Erythroblast (primary cell): ENCODE data around the gene HSPA12A.

ENCODE experiments used
- DNase-seq, 2 experiments: peaks; one replicate each; lab custom pipeline; 2025; lab: John Stamatoyannopoulos, UW
- GATA1 ChIP-seq: IDR thresholded peaks from 2 replicates; pipeline ENCODE4 v1.6.1; 2011; ENCODE audit warnings: low read depth, mild to moderate bottlenecking, control low read depth, low read length, moderate library complexity
- POLR2A ChIP-seq: IDR thresholded peaks from 2 replicates; pipeline ENCODE4 v1.6.1; 2011; ENCODE audit warnings: mild to moderate bottlenecking, low read length

The HSPA12A gene

DNA sequence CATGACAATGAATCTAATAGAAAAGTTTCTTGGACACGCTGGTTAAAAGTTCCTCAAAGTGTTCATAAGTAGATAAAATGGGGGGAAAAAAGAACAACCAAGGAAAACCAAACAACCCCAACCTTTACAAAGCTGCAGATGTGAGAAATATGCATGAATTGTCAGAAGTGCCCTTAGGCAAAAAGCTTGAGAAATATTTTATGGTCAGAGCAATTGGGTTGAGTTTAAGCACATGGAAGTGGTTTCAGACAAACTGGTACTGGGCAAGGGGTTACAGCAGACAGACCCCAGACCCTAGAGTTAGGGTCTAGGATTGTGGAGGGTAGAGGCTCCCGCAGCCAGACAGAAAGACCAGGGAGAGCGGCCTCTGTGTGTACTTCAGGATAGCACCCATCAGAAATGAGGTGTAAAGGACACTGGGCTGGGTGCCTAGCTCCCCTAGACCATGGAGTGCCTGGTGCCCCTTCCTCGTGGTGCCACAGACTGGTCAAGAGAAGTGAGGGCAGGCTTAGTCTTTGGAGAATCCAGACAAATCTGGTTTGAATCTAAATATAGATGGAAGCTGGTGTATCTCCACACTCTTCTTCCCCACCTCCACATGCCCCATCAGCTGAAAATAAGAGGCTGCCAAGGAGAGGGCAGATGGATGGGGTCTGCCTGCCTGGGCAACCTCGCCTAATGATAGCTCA, 84.4 kb downstream of the HSPA12A start:
- no peak for DNase-seq
- TF ChIP-seq POLR2A (no peak), GATA1 (no peak)

DNA sequence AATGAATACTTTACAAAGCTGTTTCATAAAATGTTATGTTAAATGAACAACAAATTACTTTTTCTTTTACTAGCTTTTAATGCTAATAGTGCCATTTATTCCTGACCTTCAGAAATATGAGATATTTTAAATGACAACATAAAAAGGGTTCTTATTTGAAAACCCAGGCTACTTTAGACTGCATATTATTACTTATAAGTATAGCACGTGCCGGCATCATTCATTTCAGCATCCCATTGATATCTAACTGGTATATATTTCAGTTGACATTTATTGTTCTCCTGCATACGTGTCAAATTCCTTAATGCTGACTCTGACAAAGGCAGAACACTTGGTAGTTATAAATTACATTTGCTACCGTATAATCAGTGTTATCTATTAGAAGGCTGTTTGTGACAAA, 86.3 kb downstream of the HSPA12A start:
- TF ChIP-seq POLR2A = no peak
- no peak for TF ChIP-seq GATA1
- no peak for DNase-seq

DNA sequence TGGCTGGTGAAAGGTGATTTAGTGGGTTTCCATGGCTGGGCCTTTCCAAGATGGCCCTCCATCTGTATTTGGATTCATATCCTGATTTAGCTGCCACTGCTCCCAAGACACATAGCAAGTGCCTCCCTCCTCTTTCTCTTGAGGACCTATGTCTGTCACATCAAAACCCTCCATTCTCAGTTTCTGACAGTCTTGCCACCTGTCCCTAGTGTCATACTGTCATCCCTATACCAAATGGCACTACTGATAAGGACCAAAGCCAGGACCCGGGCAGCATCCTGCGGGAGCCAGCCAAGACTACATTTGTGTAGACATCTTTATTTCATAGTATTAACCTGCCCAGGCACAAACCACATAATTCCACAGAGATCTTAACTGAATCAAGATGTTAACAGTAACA, 86.8 kb downstream of the HSPA12A start:
- no peak for TF ChIP-seq GATA1
- TF ChIP-seq POLR2A = no peak
- DNase-seq = no peak

DNA sequence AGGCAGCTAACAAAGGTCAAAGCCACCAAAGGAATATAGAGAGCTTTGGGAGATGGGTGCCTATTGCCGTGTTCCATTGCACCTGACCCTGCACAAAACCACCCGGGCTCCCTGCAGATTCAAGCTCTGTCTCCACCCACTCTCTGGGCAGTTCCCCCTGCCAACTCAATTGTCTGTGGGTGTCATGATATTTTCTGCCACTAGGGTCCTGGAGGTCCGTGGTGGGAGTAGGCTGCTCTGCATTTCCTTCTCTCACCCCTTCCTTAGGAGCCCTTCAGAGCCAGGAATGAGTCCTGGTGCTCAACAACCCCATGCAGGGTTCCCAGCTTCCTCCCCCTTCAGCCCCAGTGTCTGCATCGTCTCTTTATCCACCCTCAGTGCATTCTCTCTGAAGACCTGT, 87.5 kb downstream of the HSPA12A start:
- no peak for DNase-seq
- no peak for TF ChIP-seq GATA1

DNA sequence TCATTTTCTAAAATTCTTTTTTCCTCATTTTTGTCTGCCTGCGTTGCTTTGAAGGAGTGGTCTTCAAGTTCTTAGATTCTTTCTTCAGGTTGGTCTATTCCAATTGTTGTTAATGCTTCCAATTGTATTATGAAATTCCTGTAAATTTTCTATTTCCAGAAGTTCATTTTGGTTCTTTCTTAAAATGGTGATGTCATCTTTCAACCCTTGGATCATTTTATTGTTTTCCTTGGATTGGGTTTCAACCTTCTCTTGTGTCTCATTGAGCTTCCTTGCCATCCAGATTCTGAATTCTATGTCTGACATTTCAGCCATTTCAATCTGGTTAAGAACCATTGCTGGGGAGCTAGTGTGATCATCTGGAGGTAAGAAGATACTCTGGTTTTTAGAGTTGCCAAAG, 88.5 kb downstream of the HSPA12A start:
- TF ChIP-seq POLR2A (no peak), GATA1 (no peak)
- DNase-seq = no peak

DNA sequence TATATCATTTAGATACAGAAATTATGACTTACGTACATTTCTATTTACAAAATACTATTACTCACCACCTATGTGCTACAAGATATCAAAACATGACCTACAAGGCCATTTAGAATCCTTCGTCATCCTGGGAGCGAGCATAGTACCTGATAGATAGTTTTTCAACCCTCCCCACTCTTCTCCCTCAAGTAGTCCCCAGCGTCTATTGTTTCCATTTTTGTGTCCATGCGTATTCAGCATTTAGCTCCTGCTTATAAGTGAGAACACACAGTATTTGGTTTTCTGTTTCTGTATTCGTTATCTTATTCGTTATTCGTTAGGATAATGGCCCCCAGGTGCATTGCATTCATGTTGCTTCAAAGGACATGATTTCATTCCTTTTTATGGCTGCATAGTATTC, 93.5 kb downstream of the HSPA12A start:
- TF ChIP-seq GATA1 (no peak), POLR2A (no peak)
- no peak for DNase-seq

DNA sequence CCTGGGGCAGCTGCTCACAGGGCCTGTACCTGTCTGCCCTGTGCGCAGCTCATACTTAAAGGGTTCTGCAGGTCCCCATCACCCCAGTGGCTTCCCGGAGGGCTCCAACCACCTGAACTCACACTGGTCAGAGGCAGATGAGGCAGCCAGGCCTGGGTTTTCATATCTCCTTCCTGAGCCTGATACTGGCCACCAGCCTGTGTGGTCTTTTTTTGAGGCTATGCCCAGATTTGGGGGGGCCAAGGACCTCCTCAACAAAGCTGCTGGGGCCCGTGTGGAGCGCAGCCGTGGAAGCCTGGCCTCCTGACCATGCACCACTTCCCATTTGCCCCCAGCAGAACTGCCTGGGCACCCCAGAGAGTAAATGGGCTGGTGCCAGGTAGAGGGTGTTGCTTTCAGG, 95.9 kb downstream of the HSPA12A start:
- DNase-seq = no peak
- TF ChIP-seq POLR2A (no peak), GATA1 (no peak)

DNA sequence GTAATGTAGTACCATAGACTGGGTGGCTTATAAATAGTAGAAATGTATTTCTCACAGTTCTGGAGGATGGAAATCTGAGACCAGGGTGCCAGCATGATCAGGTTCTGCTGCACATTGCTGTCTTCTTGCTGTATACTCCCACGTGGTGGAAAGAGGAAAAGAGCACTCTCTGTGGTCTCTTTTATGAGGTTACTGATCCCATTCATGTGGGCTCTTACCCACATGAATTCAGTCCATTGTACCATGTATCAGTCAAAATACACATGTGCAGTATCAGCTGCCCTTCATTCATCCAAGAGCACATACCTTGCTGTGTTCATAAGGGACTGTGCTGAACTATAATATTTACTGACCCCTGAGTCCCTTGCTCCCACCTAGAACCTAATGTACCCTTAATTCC, 104.5 kb downstream of the HSPA12A start:
- no peak for DNase-seq
- TF ChIP-seq GATA1 (no peak), POLR2A (no peak)

DNA sequence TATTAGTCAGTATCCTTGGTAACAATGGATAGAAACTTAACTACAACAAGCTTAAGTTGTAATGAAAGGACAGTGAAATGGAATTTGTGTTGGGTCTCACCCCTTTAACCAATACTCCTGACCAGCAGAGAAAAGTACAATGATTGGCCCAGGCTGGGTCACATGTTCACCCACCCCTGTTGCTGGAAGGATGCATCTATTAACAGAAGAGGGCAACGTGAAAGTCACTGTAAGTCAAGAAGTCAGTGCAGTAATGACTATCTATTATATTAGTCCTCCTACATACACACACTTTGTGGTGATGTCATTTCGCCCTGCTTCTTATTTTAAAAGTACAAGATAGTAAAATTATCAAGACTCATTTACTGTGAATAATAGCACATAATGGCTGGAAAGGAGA, 105.4 kb downstream of the HSPA12A start:
- TF ChIP-seq GATA1 (no peak), POLR2A (no peak)
- no peak for DNase-seq

DNA sequence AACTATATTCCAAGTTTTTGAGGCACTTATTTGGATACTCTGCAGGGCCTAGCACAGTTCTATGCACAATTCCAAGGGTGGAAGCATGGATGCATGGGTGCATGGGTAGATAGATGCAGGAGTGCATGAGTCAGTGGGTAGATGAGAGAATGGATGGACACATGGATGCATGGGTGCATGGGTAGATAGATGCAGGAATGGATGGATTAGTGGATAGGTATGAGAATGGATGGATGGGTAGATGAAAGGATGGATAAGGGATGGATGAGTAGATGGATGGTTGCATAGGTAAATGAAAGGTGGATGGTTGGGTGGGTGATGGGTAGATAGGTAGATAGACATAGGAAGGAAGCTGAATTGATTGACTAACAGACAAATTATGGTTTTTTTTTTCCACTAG, 106.0 kb downstream of the HSPA12A start:
- DNase-seq = no peak
- TF ChIP-seq POLR2A (no peak), GATA1 (no peak)

DNA sequence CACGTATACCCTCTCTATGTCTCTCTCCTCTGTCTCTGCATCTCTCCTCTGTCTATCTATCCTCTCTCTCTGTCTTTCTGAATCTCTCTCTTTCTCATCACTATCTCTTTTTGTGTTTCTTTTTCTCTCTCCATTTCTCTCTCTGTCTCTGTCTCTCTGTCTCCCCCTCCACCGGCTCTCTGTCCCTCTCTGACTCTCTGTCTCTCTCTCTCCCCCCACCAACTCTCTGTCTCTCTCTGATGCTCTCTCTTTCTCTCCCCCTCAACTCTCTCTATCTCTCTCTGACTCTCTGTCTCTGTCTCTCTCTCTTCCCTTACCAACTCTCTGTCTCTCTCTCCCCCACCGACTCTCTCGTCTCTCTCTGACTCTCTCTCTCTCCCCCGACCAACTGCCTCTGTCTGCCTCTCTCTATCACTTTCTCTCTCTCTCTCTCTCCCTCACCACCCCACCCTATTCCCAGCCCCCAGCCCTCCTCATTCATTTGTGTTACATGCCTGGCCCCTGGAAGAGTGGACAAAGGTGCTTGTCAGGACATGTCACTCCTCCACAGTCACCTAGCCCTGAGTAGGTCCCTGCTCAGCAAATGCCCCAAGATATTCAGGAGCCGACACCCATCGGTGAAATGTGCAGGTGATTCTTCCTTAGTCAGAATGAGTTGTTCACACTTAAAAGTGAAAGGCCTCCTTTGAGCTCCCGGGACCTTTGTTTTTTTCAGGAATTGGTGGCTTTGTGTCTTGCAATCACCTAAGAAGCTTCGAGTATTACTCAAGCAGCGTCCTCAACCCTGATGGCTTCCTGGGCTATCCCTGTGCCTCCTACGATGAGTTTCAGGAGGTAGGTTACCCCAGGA, 108.0 kb downstream of the HSPA12A start:
- TF ChIP-seq GATA1 (no peak), POLR2A (no peak)
- no peak for DNase-seq

DNA sequence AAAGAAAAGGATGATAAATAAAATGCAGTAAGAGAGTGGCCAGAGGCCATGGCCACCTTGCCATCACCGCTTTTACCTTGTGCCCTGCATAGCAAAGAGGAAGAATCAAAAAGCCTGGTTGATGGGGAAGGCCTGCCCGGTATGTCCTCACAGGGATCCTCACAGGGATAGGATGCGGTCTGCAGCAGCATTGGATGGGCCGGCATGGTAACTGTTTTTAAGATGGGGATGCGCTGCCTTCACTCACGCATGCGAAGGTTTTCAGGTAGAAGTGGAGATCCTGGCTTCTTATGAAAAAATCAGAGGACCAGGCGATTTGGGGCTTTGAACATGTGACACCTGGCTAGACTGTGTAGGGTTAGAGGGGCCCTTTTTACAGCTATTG, 109.2 kb downstream of the HSPA12A start:
- TF ChIP-seq POLR2A = no peak
- TF ChIP-seq GATA1 = no peak
- DNase-seq = no peak

DNA sequence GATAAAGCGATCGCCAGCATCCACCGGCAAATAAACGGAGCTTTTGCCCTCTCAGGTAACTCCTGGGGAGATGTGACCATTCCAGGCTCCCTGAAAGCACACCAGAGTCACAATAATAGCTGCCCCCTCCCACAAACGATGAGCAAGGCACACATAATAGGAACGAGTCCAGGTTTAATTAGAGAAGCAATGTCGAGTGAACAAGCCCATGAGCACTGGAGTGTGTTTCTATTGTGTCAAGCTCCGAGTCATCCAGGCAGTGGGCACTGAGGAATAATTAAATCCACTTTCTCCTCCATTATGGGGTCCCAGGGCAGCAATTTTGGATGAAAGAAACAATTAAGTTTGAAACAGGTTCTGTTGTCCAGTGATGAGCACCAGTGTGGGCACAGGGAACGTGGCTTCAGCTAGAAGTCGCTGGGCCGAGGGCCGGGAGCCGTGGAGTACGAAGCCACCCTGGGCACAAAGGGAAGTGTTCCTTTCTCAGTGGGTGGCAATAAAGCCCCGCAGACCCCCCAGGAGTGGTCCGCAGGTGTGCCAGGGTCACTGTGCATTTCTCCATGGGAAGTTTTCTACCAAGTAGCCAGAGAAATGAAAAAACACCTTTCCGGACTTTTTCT, 109.7 kb downstream of the HSPA12A start:
- TF ChIP-seq POLR2A = no peak
- TF ChIP-seq GATA1 = no peak
- DNase-seq = no peak

DNA sequence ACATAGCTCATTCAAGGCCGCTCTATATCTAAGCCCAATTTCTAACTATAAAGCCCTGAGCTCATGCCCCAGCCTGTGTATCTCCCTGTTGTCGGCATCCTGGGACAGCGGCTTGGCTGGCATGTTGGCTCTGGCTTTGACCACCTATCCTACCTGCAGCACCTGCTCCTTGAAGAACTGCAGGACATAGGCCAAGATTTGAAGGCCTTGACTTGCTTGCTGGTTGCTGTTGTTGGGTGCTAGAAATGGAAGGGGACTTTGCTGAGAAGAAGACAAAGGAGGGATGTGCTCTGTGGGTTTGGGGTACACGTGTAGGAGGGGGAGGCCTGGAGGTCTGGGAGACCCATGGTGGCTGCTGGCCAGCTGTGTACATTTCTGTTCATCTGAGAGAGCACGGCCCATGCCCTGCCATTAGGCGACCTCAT, 110.5 kb downstream of the HSPA12A start:
- DNase-seq = no peak
- no peak for TF ChIP-seq POLR2A
- no peak for TF ChIP-seq GATA1

DNA sequence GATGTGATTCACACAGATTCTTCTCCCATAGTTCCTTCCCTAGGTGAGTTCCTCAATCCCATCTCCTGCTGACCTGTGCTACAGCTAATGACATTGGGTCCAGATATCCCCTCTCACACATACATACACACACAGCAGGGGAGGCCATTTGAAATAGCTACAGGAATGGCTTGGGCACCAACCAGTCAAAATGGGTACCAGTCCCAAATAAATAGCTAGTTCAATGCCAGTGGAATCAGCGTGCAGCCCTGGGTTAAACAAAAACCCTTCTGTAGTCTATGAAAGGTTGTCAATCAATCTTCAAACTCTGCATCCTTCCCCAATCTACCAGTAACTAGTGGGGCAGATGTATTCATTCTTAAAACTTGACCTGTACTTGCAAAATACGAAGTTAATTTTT, 112.3 kb downstream of the HSPA12A start:
- no peak for DNase-seq

More for the DNA sequence above, 112.3 kb downstream of the HSPA12A start:
- TF ChIP-seq POLR2A (no peak), GATA1 (no peak)
